Right atrium auricular region (tissue), 2 donors: ENCODE data around the gene KIF13A. TPM values are rescaled to one million over a fixed set of nuclear protein-coding genes. Genes with fewer than 3 reads are reported as not detected.
"Not testable (repeated sequence)": the region's sequence is repeated elsewhere in the genome, so short reads cannot be mapped to it uniquely, and the experiment has no call there.

Experiments
- DNase-seq: peaks from one replicate; pipeline ENCODE4 v3.0.0-alpha.2; 2019; ENCODE audit warnings: low spot score
- H3K27ac ChIP-seq, 2 donors: fragments of 200-600 bp; sonication (generic); 1 replicate in 1 of 2; 2 replicates in 1 of 2; pipeline ENCODE4 v1.5.1; 2016 to 2019
- H3K27me3 ChIP-seq, 2 donors: fragments of 200-600 bp; sonication (generic); one replicate each; pipeline versions ENCODE4 v1.5.1 to v1.6.0; 2017 to 2019
- H3K36me3 ChIP-seq: fragments of 200-600 bp; sonication (generic); one replicate; pipeline ENCODE4 v1.5.1; 2016
- H3K4me1 ChIP-seq, 2 donors: fragments of 200-600 bp; sonication (generic); one replicate each; pipeline versions ENCODE4 v1.5.1 to v1.6.0; 2017 to 2019
- H3K4me3 ChIP-seq, 2 donors: fragments of 200-600 bp; sonication (generic); 1 replicate in 1 of 2; 2 replicates in 1 of 2; pipeline ENCODE4 v1.5.1; 2017 to 2019; ENCODE audit warnings: mild to moderate bottlenecking in 1 of 2, moderate library complexity in 1 of 2
- H3K9me3 ChIP-seq, 2 donors: fragments of 200-600 bp; sonication (generic); one replicate each; pipeline ENCODE4 v1.5.1; 2019
- total RNA-seq, 2 donors: library from RNA; depleted of rRNA; stranded (reverse); fragments of >200 nt; gene quantifications; one replicate each; pipeline ENCODE4 v1.1.0, GENCODE V29; 2016
- TF ChIP-seq, protein P1 (sequence below), 2 donors: fragments of 200-600 bp; sonication (generic); IDR thresholded peaks; one replicate each; pipeline ENCODE4 v1.5.1; 2019; ENCODE audit warnings: antibody characterized with exemption in 2 of 2

The KIF13A gene
- total RNA-seq, 2 donors from 2014 or later, result 56.6 to 68.3 TPM

DNA sequence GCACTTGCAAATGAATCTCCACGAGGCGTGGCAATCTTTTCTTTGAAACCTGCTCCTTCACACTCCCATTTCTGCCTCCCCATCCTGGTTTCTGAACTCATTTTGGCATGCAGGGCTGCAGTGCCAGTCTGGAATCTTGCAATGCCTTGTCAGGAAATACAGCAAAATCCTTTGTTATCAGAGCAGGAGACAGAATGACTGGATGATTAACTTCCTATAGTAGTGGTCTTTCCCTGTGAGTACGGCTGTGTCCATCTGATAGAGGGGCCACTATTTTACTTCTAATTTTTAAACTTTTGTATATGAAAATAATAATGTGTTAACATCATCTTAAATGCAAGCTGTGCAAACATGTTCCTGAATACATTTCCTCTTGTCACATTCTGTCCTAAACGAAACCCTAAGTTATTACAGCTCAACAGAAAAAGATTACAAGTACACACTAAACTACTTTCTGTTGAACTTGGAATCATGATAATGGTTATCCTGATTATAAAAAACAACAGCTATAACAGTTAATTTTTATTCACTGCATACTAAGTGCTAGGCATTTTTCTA lies 140.2 kb downstream of the KIF13A start:
- Histone ChIP-seq H3K27ac (no peak overlapping the region), H3K27me3 (no peaks in the 10 kb centered on the region), H3K4me3 (no peak overlapping the region), H3K4me1 (peaks cover 0 to 6% of the 10 kb centered on the region in 2 donors), H3K9me3 (no peaks in the 10 kb centered on the region), H3K36me3 (peaks cover 27% of the 10 kb centered on the region)
- no peak for DNase-seq
- TF ChIP-seq, protein P1, sequence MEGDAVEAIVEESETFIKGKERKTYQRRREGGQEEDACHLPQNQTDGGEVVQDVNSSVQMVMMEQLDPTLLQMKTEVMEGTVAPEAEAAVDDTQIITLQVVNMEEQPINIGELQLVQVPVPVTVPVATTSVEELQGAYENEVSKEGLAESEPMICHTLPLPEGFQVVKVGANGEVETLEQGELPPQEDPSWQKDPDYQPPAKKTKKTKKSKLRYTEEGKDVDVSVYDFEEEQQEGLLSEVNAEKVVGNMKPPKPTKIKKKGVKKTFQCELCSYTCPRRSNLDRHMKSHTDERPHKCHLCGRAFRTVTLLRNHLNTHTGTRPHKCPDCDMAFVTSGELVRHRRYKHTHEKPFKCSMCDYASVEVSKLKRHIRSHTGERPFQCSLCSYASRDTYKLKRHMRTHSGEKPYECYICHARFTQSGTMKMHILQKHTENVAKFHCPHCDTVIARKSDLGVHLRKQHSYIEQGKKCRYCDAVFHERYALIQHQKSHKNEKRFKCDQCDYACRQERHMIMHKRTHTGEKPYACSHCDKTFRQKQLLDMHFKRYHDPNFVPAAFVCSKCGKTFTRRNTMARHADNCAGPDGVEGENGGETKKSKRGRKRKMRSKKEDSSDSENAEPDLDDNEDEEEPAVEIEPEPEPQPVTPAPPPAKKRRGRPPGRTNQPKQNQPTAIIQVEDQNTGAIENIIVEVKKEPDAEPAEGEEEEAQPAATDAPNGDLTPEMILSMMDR (IDR thresholded peaks at IDR 0.05), result no peak

GRCh38 chr6:17846762-17847161 lies 140.7 kb downstream of the KIF13A start:
- H3K27ac ChIP-seq, result no peak overlapping the region

GRCh38 chr6:17845598-17845997 lies 141.8 kb downstream of the KIF13A start:
- Histone ChIP-seq H3K27me3 (no peaks in the 10 kb centered on the region), H3K4me3 (no peak overlapping the region), H3K9me3 (no peaks in the 10 kb centered on the region), H3K36me3 (peaks cover 24% of the 10 kb centered on the region), H3K4me1 (no peaks in the 10 kb centered on the region), H3K27ac (no peak overlapping the region)
- TF ChIP-seq, protein P1 (IDR thresholded peaks at IDR 0.05), result peak in 1 of 2 donors; percentile 42
- DNase-seq, result no peak

More at GRCh38 chr6:17846762-17847161, 140.7 kb downstream of the KIF13A start:
- no peak overlapping the region for H3K4me3 ChIP-seq
- TF ChIP-seq, protein P1 (IDR thresholded peaks at IDR 0.05), result no peak
- H3K4me1 ChIP-seq, result peaks cover 0 to 5% of the 10 kb centered on the region in 2 donors
- peaks cover 27% of the 10 kb centered on the region for H3K36me3 ChIP-seq
- H3K27me3 ChIP-seq, result no peaks in the 10 kb centered on the region
- DNase-seq, result no peak
- no peaks in the 10 kb centered on the region for H3K9me3 ChIP-seq

DNA sequence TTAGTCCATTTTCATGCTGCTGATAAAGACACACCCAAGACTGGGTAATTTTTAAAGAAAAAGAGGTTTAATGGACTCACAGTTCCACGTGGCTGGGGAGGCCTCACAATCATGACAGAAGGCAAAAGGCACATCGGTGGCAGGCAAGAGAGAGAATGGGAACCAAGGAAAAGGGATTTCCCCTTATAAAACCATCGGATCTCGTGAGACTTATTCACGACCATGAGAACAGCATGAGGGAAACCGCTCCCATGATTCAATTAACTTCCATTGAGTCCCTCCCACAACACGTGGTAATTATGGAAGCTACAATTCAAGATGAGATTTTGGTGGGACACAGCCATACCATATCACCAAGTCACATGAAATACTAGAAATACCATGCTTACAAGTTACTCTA lies 142.5 kb downstream of the KIF13A start:
- not testable (repeated sequence) for H3K9me3 ChIP-seq, H3K27ac ChIP-seq, H3K4me1 ChIP-seq, H3K27me3 ChIP-seq, H3K4me3 ChIP-seq, DNase-seq
- peaks cover 19% of the 10 kb centered on the region for H3K36me3 ChIP-seq

DNA sequence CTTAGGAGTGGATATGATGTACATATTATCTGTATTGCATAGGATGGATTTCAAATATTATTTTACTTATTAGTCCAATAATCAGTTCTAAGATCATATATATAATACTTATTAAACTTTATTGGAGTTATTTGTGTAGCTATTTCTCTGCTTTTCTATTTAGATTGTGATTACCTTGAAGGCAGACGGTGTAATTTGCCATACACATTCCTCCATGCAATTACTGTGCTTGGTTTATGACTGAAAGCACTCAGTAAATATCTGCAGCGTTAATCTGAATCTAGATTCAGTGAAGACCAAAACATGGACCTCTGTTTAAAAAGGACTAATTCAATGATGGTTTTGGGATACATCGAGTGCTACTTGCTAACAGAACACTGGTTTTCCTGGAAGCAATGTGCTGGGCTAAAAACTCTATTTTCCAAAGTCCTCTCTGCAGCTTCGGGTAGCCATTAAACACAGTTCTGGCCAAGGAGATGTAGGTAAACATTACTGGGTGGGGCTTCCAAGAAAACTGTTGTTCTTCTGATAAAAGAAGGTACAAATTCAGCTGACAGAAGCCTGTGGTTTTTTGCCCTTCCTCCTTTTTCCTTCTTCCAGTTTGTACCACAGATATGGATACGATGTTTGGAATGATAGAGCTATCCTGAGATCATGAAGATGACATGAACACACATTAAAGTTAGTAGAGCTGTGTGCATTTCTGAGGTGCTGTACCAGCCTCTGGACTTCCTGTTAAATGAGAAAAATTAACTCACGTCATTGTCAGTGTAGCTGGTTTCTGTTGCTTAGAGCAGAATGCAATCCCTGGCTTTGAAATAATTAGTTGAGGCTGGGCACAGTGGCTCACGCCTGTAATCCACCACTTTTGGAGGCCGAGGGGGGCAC lies 144.3 kb downstream of the KIF13A start:
- H3K27ac ChIP-seq, result no peak overlapping the region
- H3K27me3 ChIP-seq, result no peaks in the 10 kb centered on the region
- TF ChIP-seq, protein P1 (IDR thresholded peaks at IDR 0.05), result no peak
- H3K4me3 ChIP-seq, result no peak overlapping the region
- no peak for DNase-seq
- H3K4me1 ChIP-seq, result no peaks in the 10 kb centered on the region
- peaks cover 5% of the 10 kb centered on the region for H3K36me3 ChIP-seq
- no peaks in the 10 kb centered on the region for H3K9me3 ChIP-seq

GRCh38 chr6:17842014-17842776 lies 145.2 kb downstream of the KIF13A start:
- H3K9me3 ChIP-seq, result no peaks in the 10 kb centered on the region
- DNase-seq, result no peak
- no peaks in the 10 kb centered on the region for H3K4me1 ChIP-seq
- no peak overlapping the region for H3K4me3 ChIP-seq
- H3K27me3 ChIP-seq, result no peaks in the 10 kb centered on the region
- peaks cover 5% of the 10 kb centered on the region for H3K36me3 ChIP-seq
- TF ChIP-seq, protein P1 (IDR thresholded peaks at IDR 0.05), result no peak
- H3K27ac ChIP-seq, result no peak overlapping the region
